IMR-90 (cell line): ENCODE results near the gene ANTXR1. TPM values are rescaled to one million over a fixed set of nuclear protein-coding genes. Genes with fewer than 3 reads are reported as not detected.
A peak's percentile ranks its signal among the peaks of the same experiment; 100 is the strongest.

ENCODE experiments used
- ATAC-seq: fragments of 200-7000 bp; cut with Tn5 transposase; 2 replicates; pipeline ENCODE4 v1.9.1; 2020; ENCODE audit warnings: low read depth, mild to moderate bottlenecking, moderate library complexity
- BruUV-seq: library from RNA; stranded (reverse); fragments of 400-500 nt; replicated peaks from 2 replicates; lab custom pipeline; 2021; lab: Mats Ljungman, UMichigan
- CTCF ChIA-PET: fragments of 300-600 bp; formaldehyde crosslinking; extraction: SDS; loops from one replicate; lab custom pipeline; 2021; ENCODE audit warnings: antibody characterized with exemption; lab: Yijun Ruan, JAX
- POLR2A ChIA-PET: fragments of 300-600 bp; sonication (Branson Sonifier 250); formaldehyde crosslinking; loops from one replicate; lab custom pipeline; 2022; ENCODE audit warnings: antibody characterized with exemption; ENCODE audit not compliant: unreplicated experiment; lab: Charles Lee
- DNase-seq: peaks from one replicate; pipeline ENCODE4 v3.0.0; 2013
- H2AFZ ChIP-seq: replicated peaks from 2 replicates; pipeline ENCODE3; 2013; ENCODE audit warnings: low read length, mild to moderate bottlenecking; ENCODE audit not compliant: poor library complexity
- H2AK5ac ChIP-seq: 2 replicates; pipeline ENCODE4 v1.6.1; 2013; ENCODE audit warnings: low read depth, low read length, inconsistent platforms
- H2AK9ac ChIP-seq: replicated peaks from 2 replicates; pipeline ENCODE3; 2013; ENCODE audit warnings: mild to moderate bottlenecking, low read depth, low read length, moderate library complexity; ENCODE audit not compliant: poor library complexity
- H2BK120ac ChIP-seq: 2 replicates; pipeline ENCODE4 v1.6.1; 2013; ENCODE audit warnings: low read depth, low read length, inconsistent platforms
- H2BK15ac ChIP-seq: 3 replicates; pipeline ENCODE4 v1.6.1; 2013; ENCODE audit warnings: low read depth, low read length, inconsistent platforms
- H2BK20ac ChIP-seq: 2 replicates; pipeline ENCODE4 v1.6.1; 2013; ENCODE audit warnings: low read depth, mild to moderate bottlenecking, inconsistent platforms, low read length, moderate library complexity
- H2BK5ac ChIP-seq: 2 replicates; pipeline ENCODE4 v1.6.1; 2013; ENCODE audit warnings: mild to moderate bottlenecking, low read depth, low read length, inconsistent platforms; ENCODE audit not compliant: poor library complexity, severe bottlenecking
- H3K14ac ChIP-seq: replicated peaks from 2 replicates; pipeline ENCODE4 v1.6.1; 2013; ENCODE audit warnings: low read depth, low read length, inconsistent platforms
- H3K18ac ChIP-seq: 2 replicates; pipeline ENCODE4 v1.6.1; 2013; ENCODE audit warnings: low read depth, low read length, control low read depth
- H3K23ac ChIP-seq: 2 replicates; pipeline ENCODE4 v1.6.1; 2013; ENCODE audit warnings: low read depth, low read length, inconsistent platforms
- H3K27ac ChIP-seq: 2 replicates; pipeline ENCODE4 v1.5.1; 2013; ENCODE audit warnings: mild to moderate bottlenecking, control low read depth, low read length; ENCODE audit not compliant: insufficient read depth
- H3K27me3 ChIP-seq: 2 replicates; pipeline ENCODE4 v1.6.1; 2013; ENCODE audit warnings: low read length; ENCODE audit not compliant: control insufficient read depth, insufficient read depth
- H3K36me3 ChIP-seq: 2 replicates; pipeline ENCODE4 v1.6.1; 2013; ENCODE audit warnings: low read length, mixed read lengths; ENCODE audit not compliant: control insufficient read depth, insufficient read depth
- H3K4ac ChIP-seq: 2 replicates; pipeline ENCODE4 v1.6.1; 2013; ENCODE audit warnings: low read depth, low read length, inconsistent platforms
- H3K4me1 ChIP-seq: 2 replicates; pipeline ENCODE4 v1.6.1; 2013; ENCODE audit warnings: low read length, mixed read lengths; ENCODE audit not compliant: control insufficient read depth, insufficient read depth
- H3K4me2 ChIP-seq: 2 replicates; pipeline ENCODE4 v1.6.1; 2013; ENCODE audit warnings: low read depth, mild to moderate bottlenecking, control low read depth, low read length, moderate library complexity
- H3K4me3 ChIP-seq: 2 replicates; pipeline ENCODE4 v1.5.1; 2013; ENCODE audit warnings: low read depth, mild to moderate bottlenecking, control low read depth, low read length, moderate library complexity; ENCODE audit not compliant: insufficient read depth
- H3K56ac ChIP-seq: 2 replicates; pipeline ENCODE4 v1.6.1; 2013; ENCODE audit warnings: low read length, inconsistent platforms; ENCODE audit not compliant: insufficient read depth; ENCODE audit errors: extremely low read depth
- H3K79me1 ChIP-seq, 2 experiments: 2 replicates each; pipeline ENCODE4 v1.6.1; 2013; ENCODE audit warnings: low read length in 2 of 2, inconsistent platforms in 1 of 2, low read depth in 1 of 2
- H3K9ac ChIP-seq: 2 replicates; pipeline ENCODE4 v1.6.1; 2013; ENCODE audit warnings: low read depth, low read length, control low read depth
- H3K9me1 ChIP-seq: 2 replicates; pipeline ENCODE4 v1.6.1; 2013; ENCODE audit warnings: low read length, inconsistent platforms; ENCODE audit not compliant: insufficient read depth
- H3K9me3 ChIP-seq: 2 replicates; pipeline ENCODE4 v1.6.1; 2013; ENCODE audit warnings: low read length; ENCODE audit not compliant: control insufficient read depth, insufficient read depth
- H4K20me1 ChIP-seq: 2 replicates; pipeline ENCODE4 v1.6.1; 2013; ENCODE audit warnings: low read length, inconsistent platforms; ENCODE audit not compliant: insufficient read depth
- H4K5ac ChIP-seq: 2 replicates; pipeline ENCODE4 v1.6.1; 2013; ENCODE audit warnings: mild to moderate bottlenecking, low read depth, low read length, control low read depth
- H4K8ac ChIP-seq, 2 experiments: 2 replicates each; pipeline ENCODE4 v1.6.1; 2013; ENCODE audit warnings: low read depth in 2 of 2, low read length in 2 of 2, control low read depth in 1 of 2, inconsistent platforms in 1 of 2
- H4K91ac ChIP-seq: 2 replicates; pipeline ENCODE4 v1.6.1; 2013; ENCODE audit warnings: low read depth, low read length, inconsistent platforms; ENCODE audit not compliant: insufficient read depth
- BHLHE40 ChIP-seq: fragments of 150-350 bp; IDR thresholded peaks from 2 replicates; pipeline ENCODE4 v1.6.1; 2016; ENCODE audit warnings: mild to moderate bottlenecking, low read depth, low read length
- CEBPB ChIP-seq: IDR thresholded peaks from 2 replicates; pipeline ENCODE4 v1.6.1; 2012; ENCODE audit warnings: low read depth, low read length, improper control_type of control experiment
- CHD1 ChIP-seq: IDR thresholded peaks from 2 replicates; pipeline ENCODE4 v1.6.1; 2012; ENCODE audit warnings: low read depth, low read length, improper control_type of control experiment
- FOS ChIP-seq: fragments of 150-350 bp; IDR thresholded peaks from 2 replicates; pipeline ENCODE4 v1.6.1; 2016; ENCODE audit warnings: low read depth, low read length
- MAFK ChIP-seq: IDR thresholded peaks from 2 replicates; pipeline ENCODE4 v1.6.1; 2012; ENCODE audit warnings: low read depth, low read length, improper control_type of control experiment
- MAZ ChIP-seq: IDR thresholded peaks from 2 replicates; pipeline ENCODE4 v1.6.1; 2012; ENCODE audit warnings: low read depth, mild to moderate bottlenecking, low read length, improper control_type of control experiment, moderate library complexity, borderline replicate concordance
- MXI1 ChIP-seq: IDR thresholded peaks from 2 replicates; pipeline ENCODE4 v1.6.1; 2012; ENCODE audit warnings: low read depth, mild to moderate bottlenecking, low read length, moderate library complexity, borderline replicate concordance
- NFE2L2 ChIP-seq: fragments of 150-350 bp; IDR thresholded peaks from 2 replicates; pipeline ENCODE4 v1.6.1; 2016; ENCODE audit warnings: low read depth, mild to moderate bottlenecking, low read length
- POLR2A ChIP-seq: IDR thresholded peaks from 2 replicates; pipeline ENCODE4 v1.6.1; 2012; ENCODE audit warnings: mild to moderate bottlenecking, low read depth, low read length
- RCOR1 ChIP-seq: IDR thresholded peaks from 2 replicates; pipeline ENCODE4 v1.6.1; 2012; ENCODE audit warnings: mild to moderate bottlenecking, low read length, improper control_type of control experiment; ENCODE audit not compliant: insufficient replicate concordance
- RFX5 ChIP-seq: IDR thresholded peaks from 2 replicates; pipeline ENCODE4 v1.8.0; 2012; ENCODE audit warnings: low read depth, mild to moderate bottlenecking, low read length, moderate library complexity
- SMC3 ChIP-seq: fragments of 150-350 bp; IDR thresholded peaks from 2 replicates; pipeline ENCODE4 v1.6.1; 2016; ENCODE audit warnings: low read depth, mild to moderate bottlenecking, antibody characterized with exemption, low read length, moderate library complexity
- WGBS, 2 experiments: methylation state at CpG; one replicate each; pipeline versions ENCODE4 v1.1.5 to v1.1.7; 2013; ENCODE audit warnings: missing lambda C conversion rate in 2 of 2; ENCODE audit not compliant: insufficient read length in 1 of 2; ENCODE audit errors: extremely low coverage in 2 of 2; 5-methylcytosine and 5-hydroxymethylcytosine counted together
- dilution Hi-C: fragments of 300-500 bp; cut with HindIII; formaldehyde crosslinking; loops from one replicate; pipeline ENCODE4 v1.14.3; 2018; ENCODE audit warnings: low sequenced_read_pairs; ENCODE audit not compliant: unreplicated experiment
- in situ Hi-C: fragments of 300-500 bp; cut with MboI; formaldehyde crosslinking; loops from 3 replicates; pipeline ENCODE4 v1.14.3; 2019; ENCODE audit warnings: low sequenced_read_pairs, inconsistent platforms, mixed read lengths
- intact Hi-C: fragments of 100-400 bp; cut with micrococcal nuclease; formaldehyde crosslinking; loops from 2 replicates; pipeline ENCODE4 v1.10.0; 2022
- polyA plus RNA-seq, 3 experiments: library from polyadenylated mRNA; depleted of rRNA; stranded (reverse); fragments of >200 nt; gene quantifications; 2 replicates each; pipeline ENCODE4 v1.2.3, GENCODE V29; 2012; ENCODE audit warnings: low replicate concordance in 1 of 3
- total RNA-seq: library from RNA; depleted of rRNA; stranded (reverse); fragments of >200 nt; gene quantifications from 2 replicates; pipeline ENCODE4 v1.2.3, GENCODE V29; 2012
- TF ChIP-seq, protein P1 (sequence below): conservative IDR thresholded peaks from 2 replicates; pipeline ENCODE4 v1.5.1; 2012; ENCODE audit warnings: mild to moderate bottlenecking, low read depth, low read length, improper control_type of control experiment
- TF ChIP-seq, protein P2 (sequence below): fragments of 150-350 bp; IDR thresholded peaks from 2 replicates; pipeline ENCODE4 v1.6.1; 2017; ENCODE audit warnings: mild to moderate bottlenecking, antibody characterized with exemption, low read length, low read depth
- TF ChIP-seq, protein P3 (sequence below): fragments of 150-350 bp; IDR thresholded peaks from 2 replicates; pipeline ENCODE4 v1.6.1; 2016; ENCODE audit warnings: low read depth, mild to moderate bottlenecking, low read length, moderate library complexity, borderline replicate concordance

ANTXR1 gene
- total and polyA plus RNA-seq, 2 of the 4 experiments (the other 2 are of a cell fraction) = 27.2 to 36.9 TPM

DNA sequence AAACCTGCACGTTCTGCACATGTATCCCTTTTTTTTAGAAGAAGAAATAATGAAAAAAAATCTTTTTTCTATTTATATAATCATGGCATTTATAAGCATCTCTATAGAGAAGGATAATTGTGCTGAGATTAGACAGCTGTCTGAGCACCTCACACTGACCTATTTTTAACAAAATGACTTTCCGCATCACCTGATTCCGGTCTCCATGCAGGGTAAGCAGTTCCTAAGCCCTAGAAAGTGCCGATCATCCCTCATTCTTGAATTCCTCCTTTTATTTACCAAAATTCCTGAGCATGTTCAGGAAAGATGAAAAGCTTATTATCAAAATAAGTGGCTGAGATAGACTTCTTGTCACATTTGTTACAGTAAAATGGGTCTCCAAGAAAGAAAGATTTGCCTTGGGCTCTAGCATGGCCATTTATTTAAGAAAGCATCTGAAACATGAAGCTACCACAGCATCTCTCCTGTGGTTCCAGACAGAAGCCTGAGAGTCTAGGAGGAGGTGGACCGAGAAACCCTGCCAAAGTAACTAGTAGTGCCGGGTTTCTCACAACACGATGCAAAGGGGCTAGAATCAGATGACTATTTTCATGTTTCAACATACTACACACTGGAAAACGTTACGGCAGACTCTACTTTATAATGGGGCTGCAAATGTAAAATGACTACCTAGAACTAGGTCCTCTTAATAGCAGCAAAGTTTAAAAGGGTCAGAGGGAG lies 37.9 kb upstream of the ANTXR1 start:
- H2BK15ac ChIP-seq = 0 out of 3 replicates have a peak overlapping the region, but pooled peaks have one; percentile 37
- intact Hi-C loops (no loop called here), dilution Hi-C loops (no loop called here), in situ Hi-C loops (no loop called here)
- no peak for DNase-seq
- H4K20me1 ChIP-seq = no peaks in the 10 kb centered on the region
- H4K91ac ChIP-seq = no peak overlapping the region; the same call in 1 of the 2 replicates
- no peak overlapping the region for H2AK9ac ChIP-seq
- no TSS peak for BruUV-seq
- H3K27me3 ChIP-seq = no peaks in the 10 kb centered on the region
- POLR2A ChIA-PET = no interaction called here
- no peak overlapping the region for H3K4me2 ChIP-seq
- H3K9me3 ChIP-seq = no peaks in the 10 kb centered on the region
- H3K9ac ChIP-seq = no peak overlapping the region
- H4K5ac ChIP-seq = no peak overlapping the region
- H3K9me1 ChIP-seq = peaks cover 15% of the 10 kb centered on the region
- peak overlapping the region; percentile 26; the same call in 1 of the 2 replicates for H3K4ac ChIP-seq
- 100% methylated on average over 2 of the region's 9 CpGs; no CpG with 5 or more reads in 1 of the 2 experiments for WGBS, 2 experiments
- no peaks in the 10 kb centered on the region for H3K36me3 ChIP-seq
- no peak overlapping the region for H3K18ac ChIP-seq
- peak overlapping the region in 1 of 2 experiments; percentile 48; a peak in 1 of 4 replicates for H4K8ac ChIP-seq
- no peak overlapping the region for H3K23ac ChIP-seq
- H2BK120ac ChIP-seq = peak overlapping the region; percentile 30; the same call in 1 of the 2 replicates
- peak overlapping the region; percentile 55; the same call in 1 of the 2 replicates for H3K14ac ChIP-seq
- CTCF ChIA-PET = no interaction called here
- no peak for ATAC-seq
- no peak overlapping the region for H3K56ac ChIP-seq
- no peak overlapping the region for H3K27ac ChIP-seq
- peaks cover 0 to 3% of the 10 kb centered on the region in 2 experiments; a peak in 1 of 4 replicates for H3K79me1 ChIP-seq
- peaks cover 17% of the 10 kb centered on the region for H3K4me1 ChIP-seq
- H2AFZ ChIP-seq = no peak overlapping the region
- no peak overlapping the region for H3K4me3 ChIP-seq
- H2BK5ac ChIP-seq = no peak overlapping the region
- H2BK20ac ChIP-seq = peak overlapping the region; percentile 44; the same call in 1 of the 2 replicates
- peak overlapping the region; percentile 15 for H2AK5ac ChIP-seq
- TF ChIP-seq MAFK (no peak), MXI1 (no peak), RFX5 (no peak), POLR2A (no peak), RCOR1 (no peak), CHD1 (no peak), BHLHE40 (no peak), NFE2L2 (no peak), SMC3 (no peak), CEBPB (no peak), MAZ (no peak), FOS (no peak)
- TF ChIP-seq, protein P1, sequence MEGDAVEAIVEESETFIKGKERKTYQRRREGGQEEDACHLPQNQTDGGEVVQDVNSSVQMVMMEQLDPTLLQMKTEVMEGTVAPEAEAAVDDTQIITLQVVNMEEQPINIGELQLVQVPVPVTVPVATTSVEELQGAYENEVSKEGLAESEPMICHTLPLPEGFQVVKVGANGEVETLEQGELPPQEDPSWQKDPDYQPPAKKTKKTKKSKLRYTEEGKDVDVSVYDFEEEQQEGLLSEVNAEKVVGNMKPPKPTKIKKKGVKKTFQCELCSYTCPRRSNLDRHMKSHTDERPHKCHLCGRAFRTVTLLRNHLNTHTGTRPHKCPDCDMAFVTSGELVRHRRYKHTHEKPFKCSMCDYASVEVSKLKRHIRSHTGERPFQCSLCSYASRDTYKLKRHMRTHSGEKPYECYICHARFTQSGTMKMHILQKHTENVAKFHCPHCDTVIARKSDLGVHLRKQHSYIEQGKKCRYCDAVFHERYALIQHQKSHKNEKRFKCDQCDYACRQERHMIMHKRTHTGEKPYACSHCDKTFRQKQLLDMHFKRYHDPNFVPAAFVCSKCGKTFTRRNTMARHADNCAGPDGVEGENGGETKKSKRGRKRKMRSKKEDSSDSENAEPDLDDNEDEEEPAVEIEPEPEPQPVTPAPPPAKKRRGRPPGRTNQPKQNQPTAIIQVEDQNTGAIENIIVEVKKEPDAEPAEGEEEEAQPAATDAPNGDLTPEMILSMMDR = no peak
- TF ChIP-seq, protein P2, sequence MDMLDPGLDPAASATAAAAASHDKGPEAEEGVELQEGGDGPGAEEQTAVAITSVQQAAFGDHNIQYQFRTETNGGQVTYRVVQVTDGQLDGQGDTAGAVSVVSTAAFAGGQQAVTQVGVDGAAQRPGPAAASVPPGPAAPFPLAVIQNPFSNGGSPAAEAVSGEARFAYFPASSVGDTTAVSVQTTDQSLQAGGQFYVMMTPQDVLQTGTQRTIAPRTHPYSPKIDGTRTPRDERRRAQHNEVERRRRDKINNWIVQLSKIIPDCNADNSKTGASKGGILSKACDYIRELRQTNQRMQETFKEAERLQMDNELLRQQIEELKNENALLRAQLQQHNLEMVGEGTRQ = no peak
- TF ChIP-seq, protein P3, sequence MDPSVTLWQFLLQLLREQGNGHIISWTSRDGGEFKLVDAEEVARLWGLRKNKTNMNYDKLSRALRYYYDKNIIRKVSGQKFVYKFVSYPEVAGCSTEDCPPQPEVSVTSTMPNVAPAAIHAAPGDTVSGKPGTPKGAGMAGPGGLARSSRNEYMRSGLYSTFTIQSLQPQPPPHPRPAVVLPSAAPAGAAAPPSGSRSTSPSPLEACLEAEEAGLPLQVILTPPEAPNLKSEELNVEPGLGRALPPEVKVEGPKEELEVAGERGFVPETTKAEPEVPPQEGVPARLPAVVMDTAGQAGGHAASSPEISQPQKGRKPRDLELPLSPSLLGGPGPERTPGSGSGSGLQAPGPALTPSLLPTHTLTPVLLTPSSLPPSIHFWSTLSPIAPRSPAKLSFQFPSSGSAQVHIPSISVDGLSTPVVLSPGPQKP = no peak
